GM12891 (cell line): ENCODE data around the gene KMT5C.

ENCODE experiments used
- PAX5 ChIP-seq: IDR thresholded peaks from 2 replicates; pipeline ENCODE4 v1.6.1; 2011; ENCODE audit warnings: low read length, moderate library complexity, mild to moderate bottlenecking; ENCODE audit not compliant: insufficient read depth, severe bottlenecking
- POLR2A ChIP-seq: IDR thresholded peaks from 2 replicates; pipeline ENCODE4 v1.6.1; 2011; ENCODE audit warnings: low read depth, low read length, control low read depth
- POLR2AphosphoS5 ChIP-seq: IDR thresholded peaks from 2 replicates; pipeline ENCODE4 v1.6.1; 2011; ENCODE audit warnings: low read depth, low read length, control low read depth
- POU2F2 ChIP-seq: IDR thresholded peaks from 2 replicates; pipeline ENCODE4 v1.6.1; 2011; ENCODE audit warnings: low read depth, mild to moderate bottlenecking, control low read depth, low read length, moderate library complexity
- TAF1 ChIP-seq: IDR thresholded peaks from 2 replicates; pipeline ENCODE4 v1.6.1; 2011; ENCODE audit warnings: low read depth, low read length, control low read depth

GRCh38 chr19:55387736-55388497 is 48.2 kb downstream of the KMT5C start:
- TF ChIP-seq POLR2A (no peak), POLR2AphosphoS5 (no peak; the same call in 1 of the 2 replicates), TAF1 (no peak), POU2F2 (no peak), PAX5 (no peak)
